22Rv1 (cell line): Measurements from ENCODE around the gene GPATCH8.
"Not testable (repeated sequence)": the region's sequence is repeated elsewhere in the genome, so short reads cannot be mapped to it uniquely, and the experiment has no call there.

Source experiments
- H3K27ac ChIP-seq: fragments of 450-650 bp; 2 replicates; pipeline ENCODE4 v1.5.1; 2017
- CTCF ChIP-seq: fragments of 450-650 bp; IDR thresholded peaks from 2 replicates; pipeline ENCODE4 v1.5.1; 2017; ENCODE audit warnings: mild to moderate bottlenecking
- ZFX ChIP-seq: fragments of 450-650 bp; IDR thresholded peaks from 2 replicates; pipeline ENCODE4 v1.6.1; 2017; ENCODE audit warnings: antibody characterized with exemption, borderline replicate concordance

The GPATCH8 gene

GRCh38 chr17:44518032-44518431 lies 14.8 kb upstream of the GPATCH8 start:
- no peak for TF ChIP-seq ZFX
- no peak for TF ChIP-seq CTCF
- no peak overlapping the region for H3K27ac ChIP-seq

GRCh38 chr17:44511241-44512134 lies 8.3 kb upstream of the GPATCH8 start:
- peak overlapping the region; percentile 53 for H3K27ac ChIP-seq

GRCh38 chr17:44506939-44507604 lies 3.9 kb upstream of the GPATCH8 start:
- H3K27ac ChIP-seq = not testable (repeated sequence)

More at GRCh38 chr17:44511241-44512134, 8.3 kb upstream of the GPATCH8 start:
- peak; percentile 45 for TF ChIP-seq CTCF

GRCh38 chr17:44502598-44503146 lies 534 bp downstream of the GPATCH8 start:
- no peak for TF ChIP-seq CTCF
- no peak for TF ChIP-seq ZFX
- peak overlapping the region; percentile 94 for H3K27ac ChIP-seq

DNA sequence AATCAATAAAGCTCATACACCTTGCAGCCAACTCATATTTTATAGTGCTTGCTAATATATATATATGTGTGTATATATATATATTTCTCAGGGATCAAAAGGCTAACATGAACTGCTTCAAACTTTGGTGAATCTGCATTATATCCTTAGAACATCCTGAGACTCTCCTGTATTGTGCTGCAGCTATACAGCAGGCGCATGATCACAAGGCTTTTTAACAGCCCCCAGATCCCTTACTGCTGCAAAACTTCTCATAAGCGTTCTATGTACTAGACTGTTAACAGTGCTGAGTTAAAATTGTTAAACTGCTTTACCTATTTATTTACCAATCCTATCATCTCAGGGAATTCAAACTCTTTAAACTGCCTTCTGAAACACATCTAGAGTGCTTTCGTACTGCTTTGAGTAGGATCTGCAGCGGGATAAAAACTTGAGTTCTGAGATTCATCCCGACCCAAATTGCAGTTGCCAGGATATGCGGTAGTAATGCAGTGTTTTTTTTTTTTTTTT lies 1.3 kb downstream of the GPATCH8 start:
- no peak for TF ChIP-seq ZFX
- peak overlapping the region; percentile 94 for H3K27ac ChIP-seq

DNA sequence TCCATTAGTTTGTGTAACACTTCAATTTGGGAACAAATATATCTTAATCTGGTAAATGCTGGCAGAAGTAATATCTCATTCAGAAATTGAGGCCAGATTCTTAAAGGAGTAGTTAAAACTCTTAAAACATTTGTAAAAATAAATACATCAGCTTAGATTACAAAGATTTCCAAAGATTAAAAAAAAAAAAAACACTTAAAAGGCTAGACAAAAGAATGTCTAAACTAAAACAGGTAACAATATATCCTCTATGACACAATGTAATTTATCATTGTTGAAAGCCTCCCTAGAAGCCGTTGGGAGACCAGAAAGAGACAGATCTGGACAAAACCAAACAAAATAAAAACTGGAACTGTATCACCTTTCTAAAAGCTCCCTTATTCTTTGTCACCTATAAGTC lies 3.5 kb downstream of the GPATCH8 start:
- TF ChIP-seq ZFX (no peak), CTCF (no peak)
- H3K27ac ChIP-seq = no peak overlapping the region

GRCh38 chr17:44496815-44497214 lies 6.4 kb downstream of the GPATCH8 start:
- TF ChIP-seq ZFX (no peak), CTCF (no peak)
- no peak overlapping the region for H3K27ac ChIP-seq

GRCh38 chr17:44493339-44493738 lies 9.9 kb downstream of the GPATCH8 start:
- no peak overlapping the region for H3K27ac ChIP-seq
- TF ChIP-seq CTCF (no peak), ZFX (no peak)
